Left forelimb (tissue), 1 donor: ENCODE data around the gene TCF7L2.
"Not testable (repeated sequence)": the region's sequence is repeated elsewhere in the genome, so short reads cannot be mapped to it uniquely, and the experiment has no call there.

Source experiments
- DNase-seq: peaks from one replicate; pipeline ENCODE4 v3.0.0-alpha.2; 2018; ENCODE audit warnings: low spot score

Gene TCF7L2

GRCh38 chr10:113096128-113096996 is 146.3 kb downstream of the TCF7L2 start:
- DNase-seq = no peak

DNA sequence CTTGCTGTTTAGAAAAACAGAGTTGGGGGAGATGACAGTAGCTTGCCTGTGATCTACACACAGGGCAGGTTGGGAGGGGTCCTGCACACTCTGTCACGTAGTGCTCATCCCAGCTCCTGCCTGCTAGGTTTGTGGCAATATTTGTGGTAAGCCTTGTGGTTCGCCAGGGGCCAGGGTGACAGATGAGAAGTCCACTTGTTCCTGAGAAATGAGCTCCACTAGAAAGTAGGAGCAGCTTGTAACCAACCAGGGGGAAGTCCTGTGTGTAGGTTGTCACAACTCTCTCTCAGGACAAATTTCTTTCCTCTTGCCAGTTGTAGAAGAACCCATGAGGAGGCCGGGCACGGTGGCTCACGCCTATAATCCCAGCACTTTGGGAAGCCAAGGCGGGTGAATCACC is 147.0 kb downstream of the TCF7L2 start:
- DNase-seq = no peak

DNA sequence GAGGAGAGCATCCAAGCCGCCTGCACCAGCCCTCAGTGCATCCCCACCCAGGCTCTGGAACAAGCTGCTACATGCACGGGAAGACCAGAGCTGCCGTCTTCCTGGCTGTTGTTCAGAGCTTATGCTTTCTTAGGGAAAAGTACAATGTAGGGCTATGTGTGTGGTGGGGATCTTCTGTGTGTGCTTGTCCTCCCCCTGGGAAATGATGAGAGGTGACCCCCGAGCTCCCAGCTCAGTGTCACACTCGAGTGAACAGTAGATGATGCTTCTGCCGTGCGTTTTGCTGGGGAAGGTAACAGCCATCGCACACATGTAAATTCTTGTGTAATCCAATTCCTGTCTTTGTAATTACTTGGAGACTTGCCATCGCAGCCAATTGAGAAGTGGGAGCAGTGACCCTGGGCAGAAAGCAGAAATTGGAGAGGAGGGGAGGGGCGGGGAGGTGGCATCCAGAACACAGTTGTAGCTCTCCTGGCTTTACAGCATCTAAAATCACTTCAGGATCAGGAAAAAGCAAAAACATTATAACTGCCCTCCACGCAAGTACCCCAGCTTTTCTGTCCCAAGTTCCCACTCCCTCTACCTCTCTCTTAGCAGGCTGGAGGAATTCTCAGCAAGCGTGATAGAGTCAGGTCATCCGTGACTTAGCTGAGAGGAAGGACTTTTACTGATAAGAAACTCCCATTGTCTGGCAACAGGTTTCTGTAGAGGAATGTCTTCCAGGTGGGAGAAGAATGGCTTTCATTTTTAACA is 149.6 kb downstream of the TCF7L2 start:
- DNase-seq = no peak

DNA sequence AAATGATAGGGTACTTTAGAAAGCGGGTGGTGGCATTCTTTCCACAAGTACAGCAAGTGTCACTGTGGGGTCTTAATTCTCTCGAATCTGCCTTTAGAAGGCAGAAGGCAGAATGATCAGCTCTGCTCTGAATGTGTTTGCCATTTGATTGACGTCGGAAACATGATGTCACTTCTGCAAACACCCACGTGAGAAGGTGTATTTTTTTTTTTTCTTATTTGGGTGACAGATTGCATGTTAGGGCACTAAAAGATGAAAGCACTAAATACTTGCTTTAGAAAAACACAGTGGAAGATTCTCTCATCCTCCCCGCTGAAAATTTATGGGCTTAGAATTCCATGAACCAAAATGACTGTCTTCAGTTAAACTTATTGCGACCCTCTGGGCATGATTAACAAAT is 150.2 kb downstream of the TCF7L2 start:
- no peak for DNase-seq

GRCh38 chr10:113103131-113103840 is 153.2 kb downstream of the TCF7L2 start:
- DNase-seq = no peak

GRCh38 chr10:113104047-113104446 is 154.0 kb downstream of the TCF7L2 start:
- DNase-seq = no peak

DNA sequence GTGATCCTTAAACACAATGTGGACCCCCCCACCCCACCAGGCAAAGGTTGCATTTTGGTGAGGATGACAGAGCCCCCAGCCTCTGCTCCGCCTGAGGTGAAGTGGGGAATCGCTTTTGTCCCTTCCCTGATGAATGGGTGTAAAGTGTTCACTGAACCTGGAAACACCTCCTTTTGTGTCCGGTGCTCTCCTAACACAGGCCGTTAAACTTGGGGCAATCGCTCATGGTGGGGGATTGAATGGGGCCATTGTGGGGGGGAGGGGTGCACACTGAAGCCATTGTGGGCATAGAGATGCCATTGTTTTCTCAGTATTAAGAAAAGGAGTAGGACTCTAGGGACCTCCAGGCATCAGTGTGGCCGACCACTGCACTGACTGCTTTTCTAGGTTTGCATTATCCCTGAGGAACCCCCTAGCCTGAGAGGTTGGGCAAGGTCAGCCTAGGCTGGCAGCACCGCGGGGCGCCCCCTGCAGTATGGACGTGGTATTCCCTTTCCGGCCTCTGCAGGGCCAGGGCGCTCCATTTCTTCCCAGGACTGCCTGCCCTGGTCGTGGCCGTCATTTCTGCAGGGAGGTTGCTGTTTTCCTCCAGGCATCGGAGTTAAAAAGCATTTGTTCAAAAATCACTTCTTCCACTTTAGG is 158.3 kb downstream of the TCF7L2 start:
- no peak for DNase-seq

GRCh38 chr10:113108948-113109347 is 158.9 kb downstream of the TCF7L2 start:
- no peak for DNase-seq

GRCh38 chr10:113109482-113109881 is 159.4 kb downstream of the TCF7L2 start:
- DNase-seq = not testable (repeated sequence)

- DNase-seq = no peak
These were observed 161.2 kb downstream of the TCF7L2 start for GRCh38 chr10:113111260-113111659.

DNA sequence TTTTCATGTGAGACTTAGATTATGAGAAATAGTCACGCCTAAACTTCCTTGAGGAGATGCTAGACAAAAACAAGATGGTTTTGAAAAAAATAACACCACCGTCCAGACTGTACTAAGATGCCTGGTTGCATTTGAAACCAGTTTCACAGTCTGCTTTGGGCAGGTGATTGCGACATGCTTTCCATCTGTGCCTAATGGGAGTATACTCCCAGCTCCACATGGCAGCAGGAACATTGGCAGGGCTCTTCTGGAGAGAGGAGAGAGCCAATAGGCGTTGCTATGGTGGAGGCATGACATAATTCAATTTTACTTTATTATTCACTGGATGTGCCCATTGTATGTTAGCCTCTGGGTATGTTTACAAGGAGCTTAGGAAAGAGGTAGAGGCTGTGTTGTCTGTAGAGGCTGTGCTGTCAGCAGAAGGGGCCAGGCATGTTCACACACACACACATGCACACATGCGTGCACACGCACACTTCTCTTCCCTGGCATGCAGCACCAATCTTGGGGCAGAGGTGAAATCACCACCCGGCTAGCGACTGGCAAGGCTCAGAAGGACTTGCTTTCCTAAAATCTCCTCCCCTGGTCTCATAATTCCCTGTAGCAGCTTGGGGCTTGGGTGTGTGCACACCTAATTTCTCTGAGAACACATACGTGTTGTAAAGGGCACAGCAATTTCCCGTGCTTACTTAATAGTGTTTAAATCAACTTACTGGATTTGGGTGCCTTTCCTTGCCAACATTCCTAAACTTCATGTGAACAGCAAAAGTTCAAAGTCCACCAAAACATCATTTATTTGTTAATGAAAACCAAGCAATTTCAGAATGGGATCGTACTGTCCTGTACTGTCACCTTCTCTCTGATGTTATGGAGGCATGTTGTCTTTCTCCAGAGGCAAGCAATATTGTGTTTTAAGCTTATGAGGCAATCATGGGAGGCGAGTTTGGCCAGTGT is 162.1 kb downstream of the TCF7L2 start:
- DNase-seq = no peak

- DNase-seq = no peak
These were observed 163.2 kb downstream of the TCF7L2 start for GRCh38 chr10:113113241-113113640.

DNA sequence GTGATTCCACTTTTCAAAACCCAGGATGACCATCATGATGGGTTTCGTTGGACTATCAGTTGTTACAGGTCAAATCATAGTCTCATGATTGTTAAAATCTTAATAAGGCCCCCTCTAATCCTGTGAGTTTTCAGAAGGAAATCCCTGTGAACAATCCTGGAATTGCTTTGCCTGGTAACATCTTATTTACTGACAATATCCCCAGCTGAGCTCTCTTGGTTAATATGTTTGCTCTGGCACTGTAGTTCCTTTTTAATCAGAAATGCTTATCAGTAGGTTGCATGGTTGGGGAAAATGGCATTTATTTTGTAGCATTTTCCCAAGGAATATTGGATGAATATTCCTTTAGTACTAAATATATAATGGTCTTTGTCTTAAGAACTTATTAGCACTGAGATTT is 163.9 kb downstream of the TCF7L2 start:
- no peak for DNase-seq

- no peak for DNase-seq
These were observed 165.5 kb downstream of the TCF7L2 start for GRCh38 chr10:113115556-113115955.

GRCh38 chr10:113118882-113119281 is 168.8 kb downstream of the TCF7L2 start:
- DNase-seq = no peak

GRCh38 chr10:113119801-113120200 is 169.8 kb downstream of the TCF7L2 start:
- no peak for DNase-seq

DNA sequence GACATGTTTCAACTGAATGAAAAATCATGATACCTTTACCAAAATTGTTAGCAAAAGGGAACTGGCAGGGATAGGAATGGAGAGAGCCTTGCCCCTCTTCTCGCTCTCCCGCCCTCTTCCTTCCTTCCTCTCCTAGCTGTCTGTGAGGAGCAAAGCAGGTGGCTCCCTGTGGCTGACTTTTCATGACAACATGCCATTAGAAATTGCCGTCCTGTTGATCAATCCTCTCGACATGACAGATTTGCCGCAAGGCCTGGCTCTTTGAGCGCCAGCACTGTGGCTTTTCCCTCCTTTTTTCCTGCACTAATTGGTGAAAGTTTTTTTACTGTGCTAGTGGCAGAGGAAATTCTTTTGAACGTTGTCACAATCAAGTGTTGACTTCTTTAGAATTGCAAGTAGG is 171.1 kb downstream of the TCF7L2 start:
- no peak for DNase-seq

GRCh38 chr10:113122947-113123346 is 172.9 kb downstream of the TCF7L2 start:
- no peak for DNase-seq

GRCh38 chr10:113124724-113125123 is 174.7 kb downstream of the TCF7L2 start:
- DNase-seq = no peak

- DNase-seq = no peak
These were observed 175.6 kb downstream of the TCF7L2 start for GRCh38 chr10:113125612-113126011.
